Spinal cord (tissue), 10 donors: ENCODE results near the gene PRND. TPM values are rescaled to one million over a fixed set of nuclear protein-coding genes. Genes with fewer than 3 reads are reported as not detected.
"Not testable (repeated sequence)": the region's sequence is repeated elsewhere in the genome, so short reads cannot be mapped to it uniquely, and the experiment has no call there.

ENCODE experiments used
- DNase-seq, 6 donors: peaks; one replicate each; pipeline versions ENCODE4 v3.0.0 to v3.0.0-alpha.2; 2013 to 2015; ENCODE audit warnings: low spot score in 6 of 6, low read depth in 4 of 6
- H3K27ac ChIP-seq: one replicate; pipeline ENCODE4 v1.5.1; 2013; ENCODE audit warnings: low read depth, low read length, control low read depth
- H3K27me3 ChIP-seq: one replicate; pipeline ENCODE4 v1.6.1; 2013; ENCODE audit warnings: low read length; ENCODE audit not compliant: control insufficient read depth, insufficient read depth
- H3K36me3 ChIP-seq: one replicate; pipeline ENCODE4 v1.6.1; 2013; ENCODE audit warnings: low read length; ENCODE audit not compliant: control insufficient read depth, insufficient read depth
- H3K4me1 ChIP-seq: one replicate; pipeline ENCODE4 v1.6.1; 2013; ENCODE audit warnings: low read length; ENCODE audit not compliant: control insufficient read depth, insufficient read depth
- H3K4me3 ChIP-seq: one replicate; pipeline ENCODE4 v1.5.1; 2013; ENCODE audit warnings: low read depth, low read length, control low read depth
- H3K9me3 ChIP-seq: one replicate; pipeline ENCODE4 v1.6.1; 2013; ENCODE audit warnings: low read length; ENCODE audit not compliant: control insufficient read depth, insufficient read depth
- WGBS: methylation state at CpG from one replicate; pipeline ENCODE4 v1.1.5; 2013; ENCODE audit warnings: missing lambda C conversion rate; ENCODE audit not compliant: insufficient coverage; 5-methylcytosine and 5-hydroxymethylcytosine counted together
- polyA plus RNA-seq, 2 donors: library from polyadenylated mRNA; unstranded; fragments of 120-200 nt; gene quantifications; one replicate each; pipeline ENCODE4 v1.2.1, GENCODE V29; 2013; ENCODE audit not compliant: insufficient read length in 2 of 2
- total RNA-seq, 2 donors: library from RNA; depleted of rRNA in 1 of 2; stranded (reverse); fragments of 120-200 nt in 1 of 2; fragments of >200 nt in 1 of 2; gene quantifications; one replicate each; pipeline versions ENCODE4 v1.2.3 to v1.2.4, GENCODE V29; 2013 to 2014
- donor health status: healthy.

The PRND gene
- total and polyA plus RNA-seq, 4 donors = 3.3 to 27.0 (median 7.4) TPM

DNA sequence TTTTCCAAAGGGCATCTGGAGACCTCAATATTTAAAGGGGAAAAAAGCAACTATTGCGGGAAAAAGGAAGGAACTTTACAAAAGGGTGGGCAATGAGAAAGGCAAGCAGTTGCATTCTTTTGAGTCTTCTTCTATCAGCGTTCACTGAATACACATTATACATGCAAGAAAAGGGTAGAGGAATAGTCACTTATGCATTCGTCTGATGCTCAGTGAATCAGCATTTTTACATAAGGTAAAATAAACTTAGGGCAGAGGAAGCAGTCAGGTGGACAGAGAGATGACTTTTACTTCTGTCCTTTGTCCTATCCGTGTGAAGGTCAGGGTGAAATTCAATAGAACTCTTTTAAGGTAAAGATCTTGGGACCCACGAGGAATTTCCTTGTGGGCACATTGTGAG, 49.3 kb downstream of the PRND start:
- no peaks in the 10 kb centered on the region for H3K27me3 ChIP-seq
- peaks cover 1% of the 10 kb centered on the region for H3K9me3 ChIP-seq
- WGBS = 57% methylated on average over 1 of the region's 5 CpGs
- H3K4me3 ChIP-seq = no peak overlapping the region
- no peak for DNase-seq
- H3K4me1 ChIP-seq = peaks cover 2% of the 10 kb centered on the region
- H3K27ac ChIP-seq = no peak overlapping the region
- H3K36me3 ChIP-seq = no peaks in the 10 kb centered on the region

DNA sequence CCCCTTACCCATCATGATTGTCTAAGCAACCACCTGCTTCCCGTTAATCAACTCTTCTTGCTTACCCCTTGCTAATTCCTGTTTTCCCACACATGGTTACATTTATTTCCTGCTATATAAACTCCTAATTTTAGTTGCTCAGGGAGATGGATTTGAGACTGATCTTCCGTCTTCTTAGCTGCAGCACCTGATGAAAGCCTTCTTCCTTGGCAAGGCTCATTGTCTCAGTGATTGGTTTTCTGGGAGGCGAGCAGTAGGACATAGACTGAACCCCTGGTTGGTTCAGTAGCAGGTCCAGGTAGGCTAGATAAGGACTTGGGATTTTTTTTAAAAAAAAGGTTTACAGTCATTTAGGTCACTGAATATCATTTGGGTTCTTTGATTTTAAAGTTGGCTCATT, 50.4 kb downstream of the PRND start:
- 94% methylated on average over 2 of the region's 3 CpGs for WGBS
- H3K4me1 ChIP-seq = peaks cover 4% of the 10 kb centered on the region
- H3K36me3 ChIP-seq = no peaks in the 10 kb centered on the region
- no peaks in the 10 kb centered on the region for H3K27me3 ChIP-seq
- no peak overlapping the region for H3K4me3 ChIP-seq
- no peak for DNase-seq
- H3K9me3 ChIP-seq = peaks cover 1% of the 10 kb centered on the region
- no peak overlapping the region for H3K27ac ChIP-seq

DNA sequence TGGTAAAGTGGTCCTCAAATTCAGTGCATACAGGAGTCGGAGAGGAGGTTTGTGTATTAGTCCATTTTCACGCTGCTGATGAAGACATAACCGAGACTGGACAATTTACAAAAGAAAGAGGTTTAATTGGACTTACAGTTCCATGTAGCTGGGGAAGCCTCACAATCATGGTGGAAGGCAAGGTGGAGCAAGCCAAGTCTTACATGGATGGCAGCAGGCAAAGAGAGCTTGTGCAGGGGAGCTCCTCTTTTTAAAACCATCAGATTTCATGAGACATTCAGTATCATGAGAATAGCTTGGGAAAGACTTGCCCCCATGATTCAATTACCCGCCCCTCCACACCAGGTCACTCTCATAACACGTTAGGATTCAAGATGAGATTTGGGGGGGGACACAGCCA, 51.3 kb downstream of the PRND start:
- H3K27me3 ChIP-seq, DNase-seq, H3K36me3 ChIP-seq, H3K27ac ChIP-seq, H3K4me3 ChIP-seq, H3K9me3 ChIP-seq, H3K4me1 ChIP-seq: not testable (repeated sequence)
- WGBS = 93% methylated on average over 3 of the region's 5 CpGs

DNA sequence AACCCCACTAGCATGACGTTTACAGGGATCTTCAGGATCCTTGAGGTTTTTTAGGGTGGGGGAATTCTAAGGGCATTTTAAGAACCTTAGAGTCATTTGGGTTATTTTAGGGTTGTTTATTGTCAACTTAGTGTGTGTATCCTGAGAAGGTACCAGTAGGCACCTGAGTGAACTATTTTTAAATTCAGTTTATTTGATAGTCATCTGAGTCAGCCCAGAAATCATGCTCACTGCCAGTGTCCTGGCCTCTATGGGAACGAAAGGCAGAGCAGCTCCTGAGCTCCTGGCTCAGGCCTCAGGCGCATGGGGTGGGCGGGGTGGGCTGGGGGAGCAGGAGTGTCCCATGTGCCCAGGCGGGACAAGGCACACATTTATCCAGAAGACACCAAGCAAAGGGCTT, 52.0 kb downstream of the PRND start:
- H3K36me3 ChIP-seq = no peaks in the 10 kb centered on the region
- peaks cover 1% of the 10 kb centered on the region for H3K9me3 ChIP-seq
- no peak overlapping the region for H3K4me3 ChIP-seq
- H3K27ac ChIP-seq = no peak overlapping the region
- no peak for DNase-seq
- WGBS = 72% methylated on average over 2 of the region's 5 CpGs
- H3K4me1 ChIP-seq = peaks cover 4% of the 10 kb centered on the region
- no peaks in the 10 kb centered on the region for H3K27me3 ChIP-seq

DNA sequence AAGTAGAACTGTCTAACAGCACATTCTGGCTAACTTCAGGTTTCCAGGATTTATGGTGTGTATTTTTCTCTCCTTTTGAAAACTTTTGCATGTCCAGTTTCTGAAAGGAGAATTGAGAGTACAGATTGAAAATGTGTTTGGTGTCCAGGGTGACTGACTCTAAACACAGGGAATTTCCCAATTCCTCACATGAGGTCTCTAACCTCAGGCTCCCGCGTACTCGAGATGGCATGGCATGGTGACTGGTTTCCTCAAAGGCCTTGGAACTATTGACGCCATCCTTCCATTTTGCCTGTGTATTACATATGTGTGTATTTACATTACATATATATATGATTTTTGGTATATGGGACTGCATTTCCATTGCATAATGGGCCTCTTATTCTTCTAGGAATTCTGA, 52.5 kb downstream of the PRND start:
- Histone ChIP-seq H3K9me3 (peaks cover 1% of the 10 kb centered on the region), H3K36me3 (no peaks in the 10 kb centered on the region), H3K4me1 (peaks cover 4% of the 10 kb centered on the region), H3K27me3 (no peaks in the 10 kb centered on the region), H3K27ac (no peak overlapping the region), H3K4me3 (no peak overlapping the region)
- no peak for DNase-seq
- WGBS = no CpG with 5 or more reads among the region's 4 CpGs

DNA sequence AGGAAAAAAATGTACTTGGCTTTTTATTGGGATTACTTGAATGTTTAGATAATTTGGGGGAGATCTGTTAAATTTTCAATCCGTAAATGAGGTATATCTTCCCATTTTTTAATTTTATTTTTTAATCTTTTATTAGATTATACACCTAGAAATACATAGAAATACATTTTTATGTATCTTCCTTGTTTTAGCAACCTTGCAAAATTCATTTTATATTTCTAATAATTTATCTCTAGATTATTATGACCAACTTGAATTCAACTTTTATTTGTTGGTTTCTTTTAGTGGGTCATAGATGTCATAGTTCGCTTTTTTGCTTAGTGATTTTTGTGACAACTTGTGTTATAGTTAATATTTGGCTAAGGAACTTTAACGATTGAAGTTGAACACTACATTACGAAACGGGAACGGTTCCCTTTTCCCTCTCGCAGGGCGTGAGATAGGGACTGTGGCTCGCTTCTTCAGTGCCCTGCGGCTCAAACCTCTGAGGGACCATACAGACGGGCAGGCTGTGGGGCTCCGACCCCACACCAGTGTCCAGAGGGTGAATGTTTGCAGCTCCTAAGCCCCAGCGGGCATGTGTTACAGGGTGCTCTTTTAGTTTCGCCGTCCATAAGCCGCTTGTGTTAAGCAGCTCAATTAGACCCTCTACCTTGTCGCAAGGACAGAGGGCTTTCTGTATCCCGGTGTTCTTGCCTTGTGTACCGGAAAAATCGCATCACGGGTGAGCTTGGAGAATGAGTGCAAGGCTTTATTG, 53.8 kb downstream of the PRND start:
- WGBS = 73% methylated on average over 19 of the region's 21 CpGs
- no peaks in the 10 kb centered on the region for H3K27me3 ChIP-seq
- no peak overlapping the region for H3K4me3 ChIP-seq
- peaks cover 4% of the 10 kb centered on the region for H3K4me1 ChIP-seq
- no peak overlapping the region for H3K27ac ChIP-seq
- no peaks in the 10 kb centered on the region for H3K36me3 ChIP-seq
- H3K9me3 ChIP-seq = peaks cover 1% of the 10 kb centered on the region
- no peak for DNase-seq

DNA sequence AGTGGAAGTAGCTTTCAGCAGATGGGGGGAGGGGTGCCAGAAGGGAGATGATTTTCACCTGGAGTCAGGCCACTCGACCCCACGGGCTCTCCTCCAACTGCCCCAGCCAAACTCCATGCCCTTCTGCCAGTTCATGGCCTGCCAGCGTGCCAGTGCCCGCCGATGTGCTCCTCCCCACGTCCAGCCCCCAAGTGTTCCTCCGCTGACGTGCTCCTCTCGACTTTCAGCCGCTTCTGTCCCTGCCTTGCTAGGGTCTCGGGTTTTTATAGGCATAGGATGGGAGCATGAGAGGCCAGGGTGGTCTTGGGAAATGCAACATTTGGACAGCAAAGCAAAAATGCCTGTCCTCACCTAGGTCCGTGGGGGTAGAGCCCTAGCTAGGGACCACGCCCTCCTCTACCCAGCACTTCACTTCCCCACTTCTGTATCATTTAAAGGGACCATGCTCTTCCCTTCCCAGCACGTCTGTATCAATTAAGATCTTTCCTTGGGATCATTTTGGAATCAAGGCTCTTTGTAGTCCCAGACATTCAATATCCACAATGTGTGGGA, 54.4 kb downstream of the PRND start:
- peaks cover 4% of the 10 kb centered on the region for H3K4me1 ChIP-seq
- no peak for DNase-seq
- peaks cover 1% of the 10 kb centered on the region for H3K9me3 ChIP-seq
- H3K27me3 ChIP-seq = no peaks in the 10 kb centered on the region
- H3K4me3 ChIP-seq = no peak overlapping the region
- no peaks in the 10 kb centered on the region for H3K36me3 ChIP-seq
- no peak overlapping the region for H3K27ac ChIP-seq
- 78% methylated on average over 9 of the region's 14 CpGs for WGBS

Other genes starting within 250 kb of the PRND start
- gene PRNP, start 35.5 kb upstream of the PRND start, total RNA-seq = 100 to 1,000 TPM; 145 to 242 TPM
- gene PRNP, start 35.5 kb upstream of the PRND start, polyA plus RNA-seq = 100 to 1,000 TPM; 217 to 239 TPM
- 100 to 1,000 TPM; 103 to 120 TPM for gene RASSF2, start 101.7 kb downstream of the PRND start, total RNA-seq
- gene RASSF2, start 101.7 kb downstream of the PRND start, polyA plus RNA-seq = 100 to 1,000 TPM in 1 of 2 donors, 10 to 100 TPM in 1; 49.8 to 111 TPM